A549 (cell line): ENCODE data around the gene CAPN14. TPM values are rescaled to one million over a fixed set of nuclear protein-coding genes. Genes with fewer than 3 reads are reported as not detected.

Experiments used
- ATAC-seq, 2 experiments: fragments of 200-7000 bp in 1 of 2; fragments of >200 bp in 1 of 2; cut with Nextera tagmentation in 1 of 2; cut with Tn5 transposase in 1 of 2; 3 replicates each; pipeline versions ENCODE4 v1.8.0 to v1.9.1; 2018 to 2020; ENCODE audit warnings: mild to moderate bottlenecking in 1 of 2, moderate library complexity in 1 of 2
- CTCF ChIA-PET: fragments of 300-600 bp; sonication (Branson Sonifier 250); formaldehyde crosslinking; extraction: SDS; loops from one replicate; lab custom pipeline; 2021; ENCODE audit warnings: antibody characterized with exemption, inconsistent platforms; lab: Yijun Ruan, JAX
- POLR2A ChIA-PET: fragments of 350-600 bp; formaldehyde crosslinking; extraction: SDS; loops from one replicate; lab custom pipeline; 2021; ENCODE audit warnings: antibody characterized with exemption, inconsistent platforms; lab: Yijun Ruan, JAX
- DNase-seq, 2 experiments: peaks; one replicate each; pipeline versions ENCODE4 v3.0.0 to v3.0.0-alpha.2; 2011 to 2016; ENCODE audit warnings: low read depth in 1 of 2, low spot score in 1 of 2
- FAIRE-seq: peaks from 2 replicates; lab custom pipeline; 2011; peaks lifted over from hg19 to GRCh38; lab: Jason Lieb, UNC
- H3K27ac ChIP-seq, 2 experiments: fragments of >200 bp; sonication (Bioruptor Twin); formaldehyde crosslinking; 3 replicates each; pipeline ENCODE4 v1.5.1; 2016 to 2017
- H3K4me1 ChIP-seq: fragments of >200 bp; sonication (Bioruptor Twin); formaldehyde crosslinking; 3 replicates; pipeline ENCODE4 v1.6.1; 2016
- H3K4me2 ChIP-seq: fragments of >200 bp; sonication (Bioruptor Twin); formaldehyde crosslinking; 3 replicates; pipeline ENCODE4 v1.6.1; 2016
- H3K4me3 ChIP-seq: fragments of >200 bp; sonication (Bioruptor Twin); formaldehyde crosslinking; 3 replicates; pipeline ENCODE4 v1.5.1; 2016
- H3K9me3 ChIP-seq: fragments of >200 bp; sonication (Bioruptor Twin); formaldehyde crosslinking; 3 replicates; pipeline ENCODE4 v1.6.1; 2016
- CBX8 ChIP-seq: fragments of 200-600 bp; sonication (generic); IDR thresholded peaks from 2 replicates; pipeline ENCODE4 v1.6.1; 2016
- CEBPB ChIP-seq, 2 experiments: fragments of >200 bp in 1 of 2; sonication (Bioruptor Twin) in 1 of 2; formaldehyde crosslinking in 1 of 2; IDR thresholded peaks; 2 replicates each; pipeline ENCODE4 v1.6.1; 2012 to 2016
- CHD2 ChIP-seq: fragments of 150-350 bp; IDR thresholded peaks from 2 replicates; pipeline ENCODE4 v1.6.1; 2014; ENCODE audit warnings: low read length; ENCODE audit not compliant: partially characterized antibody
- ESRRA ChIP-seq: fragments of 150-350 bp; IDR thresholded peaks from 2 replicates; pipeline ENCODE4 v1.6.1; 2014; ENCODE audit warnings: mild to moderate bottlenecking, low read length, borderline replicate concordance
- FOSL2 ChIP-seq, 2 experiments: fragments of 450-650 bp in 1 of 2; fragments of >200 bp in 1 of 2; sonication (Bioruptor Twin) in 1 of 2; formaldehyde crosslinking; IDR thresholded peaks; 2 replicates each; pipeline versions ENCODE4 v1.5.0 to v1.6.1; 2016 to 2020; ENCODE audit warnings: mild to moderate bottlenecking in 1 of 2, moderate library complexity in 1 of 2
- GATA3 ChIP-seq: IDR thresholded peaks from 2 replicates; pipeline ENCODE4 v1.6.1; 2012; ENCODE audit warnings: borderline replicate concordance
- HDAC2 ChIP-seq: fragments of 200-600 bp; sonication (generic); IDR thresholded peaks from 2 replicates; pipeline ENCODE4 v1.6.1; 2016
- HOXA7 ChIP-seq: fragments of 250-450 bp; sonication (Bioruptor Pico); IDR thresholded peaks from 2 replicates; pipeline ENCODE4 v1.5.0; 2020; ENCODE audit warnings: mild to moderate bottlenecking, moderate library complexity
- HOXB13 ChIP-seq: fragments of 250-450 bp; sonication (Bioruptor Pico); IDR thresholded peaks from 2 replicates; pipeline ENCODE4 v1.5.0; 2020; ENCODE audit warnings: low read depth, mild to moderate bottlenecking, moderate library complexity
- HOXB5 ChIP-seq: fragments of 250-450 bp; sonication (Bioruptor Pico); IDR thresholded peaks from 2 replicates; pipeline ENCODE4 v1.5.0; 2020; ENCODE audit warnings: mild to moderate bottlenecking, moderate library complexity
- KDM5A ChIP-seq: fragments of 200-600 bp; sonication (generic); IDR thresholded peaks from 2 replicates; pipeline ENCODE4 v1.6.1; 2016; ENCODE audit warnings: antibody characterized with exemption, mild to moderate bottlenecking
- MAZ ChIP-seq: fragments of 150-350 bp; IDR thresholded peaks from 2 replicates; pipeline ENCODE4 v1.6.1; 2014; ENCODE audit warnings: antibody characterized with exemption, low read depth, low read length, borderline replicate concordance
- RAD21 ChIP-seq, 2 experiments: fragments of >200 bp in 1 of 2; sonication (Bioruptor Twin) in 1 of 2; formaldehyde crosslinking in 1 of 2; IDR thresholded peaks in 1 of 2; conservative IDR thresholded peaks in 1 of 2; 2 replicates in 1 of 2; 3 replicates in 1 of 2; pipeline ENCODE4 v1.6.1; 2012 to 2018; ENCODE audit warnings: inconsistent platforms in 1 of 2
- RARB ChIP-seq: fragments of 250-450 bp; sonication (Bioruptor Pico); IDR thresholded peaks from 2 replicates; pipeline ENCODE4 v1.8.0; 2021; ENCODE audit warnings: mild to moderate bottlenecking, moderate library complexity
- RCOR1 ChIP-seq: fragments of 150-350 bp; IDR thresholded peaks from 2 replicates; pipeline ENCODE4 v1.6.1; 2014; ENCODE audit warnings: antibody characterized with exemption, low read length, low read depth
- SREBF2 ChIP-seq: fragments of 450-650 bp; IDR thresholded peaks from 2 replicates; pipeline ENCODE4 v1.6.1; 2014; ENCODE audit warnings: mild to moderate bottlenecking, moderate library complexity
- ZC3H11A ChIP-seq: fragments of 450-650 bp; IDR thresholded peaks from 2 replicates; pipeline ENCODE4 v1.6.1; 2014; ENCODE audit warnings: antibody characterized with exemption, mild to moderate bottlenecking
- ZNF302 ChIP-seq: fragments of 250-450 bp; sonication (Bioruptor Pico); IDR thresholded peaks from 2 replicates; pipeline ENCODE4 v1.9.0; 2021; ENCODE audit warnings: inconsistent platforms, mild to moderate bottlenecking, moderate library complexity
- WGBS: methylation state at CpG from one replicate; pipeline ENCODE4 v1.1.6; 2017; ENCODE audit errors: missing lambda C conversion rate; 5-methylcytosine and 5-hydroxymethylcytosine counted together
- polyA plus RNA-seq, 4 experiments: library from polyadenylated mRNA; depleted of rRNA in 3 of 4; stranded (reverse); fragments of >200 nt; fragmentation: RNase III in 1 of 4; extraction: RNeasy Plus Mini Kit Qiagen cat#74134 plus additional on column Dnase treatment in 1 of 4; gene quantifications; 2 replicates in 3 of 4; 3 replicates in 1 of 4; pipeline ENCODE4 v1.2.3, GENCODE V29; 2011 to 2017
- TF ChIP-seq, protein P1 (sequence below): fragments of >200 bp; sonication (Bioruptor Twin); formaldehyde crosslinking; IDR thresholded peaks from 3 replicates; pipeline ENCODE4 v1.5.1; 2016
- TF ChIP-seq, protein P2 (sequence below): fragments of 450-650 bp; IDR thresholded peaks from 2 replicates; pipeline ENCODE4 v1.6.1; 2014; ENCODE audit warnings: antibody characterized with exemption
- TF ChIP-seq, protein P3 (sequence below): fragments of >200 bp; sonication (Bioruptor Twin); formaldehyde crosslinking; IDR thresholded peaks from 3 replicates; pipeline ENCODE4 v1.6.1; 2016
- TF ChIP-seq, protein P4 (sequence below): fragments of 200-600 bp; sonication (generic); IDR thresholded peaks from 2 replicates; pipeline ENCODE4 v1.6.1; 2016; ENCODE audit warnings: antibody characterized with exemption, mild to moderate bottlenecking, moderate library complexity

The CAPN14 gene
- polyA plus RNA-seq, 2 of the 4 experiments (the other 2 are of a cell fraction) = 0.04 to 0.06 TPM

DNA sequence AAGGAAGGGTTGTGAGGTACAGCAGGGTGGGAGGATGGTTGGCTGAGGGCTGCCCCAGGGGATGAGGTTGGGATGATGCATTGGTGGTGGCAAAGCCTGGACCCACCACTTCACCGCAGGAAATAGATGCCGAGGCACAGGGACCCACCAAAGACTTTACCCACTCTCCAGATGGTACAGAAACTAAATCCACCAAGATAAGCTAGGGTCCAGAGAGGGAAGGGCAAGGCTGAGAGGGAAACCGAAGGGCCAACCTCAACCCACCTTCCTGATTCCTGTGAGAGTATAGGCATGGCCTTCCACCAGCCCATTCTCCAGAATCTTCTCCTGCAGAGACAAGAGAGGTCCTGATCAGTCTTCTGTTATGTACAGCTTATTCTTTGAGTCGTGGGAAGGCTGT, 18.1 kb downstream of the CAPN14 start:
- POLR2A ChIA-PET = no interaction called here
- ATAC-seq (no peak), FAIRE-seq (no peak), DNase-seq (no peak)
- H3K9me3 ChIP-seq = no peaks in the 10 kb centered on the region
- H3K27ac ChIP-seq = no peak overlapping the region
- no peaks in the 10 kb centered on the region for H3K4me1 ChIP-seq
- no peak overlapping the region for H3K4me3 ChIP-seq
- H3K4me2 ChIP-seq = no peak overlapping the region
- CTCF ChIA-PET = interaction anchor here (2.3 kb wide), 1 partner anchor 29 kb away, joined by 9 read pairs; no protein-coding TSS in a partner anchor
- no peak for TF ChIP-seq SREBF2
- TF ChIP-seq, protein P1, sequence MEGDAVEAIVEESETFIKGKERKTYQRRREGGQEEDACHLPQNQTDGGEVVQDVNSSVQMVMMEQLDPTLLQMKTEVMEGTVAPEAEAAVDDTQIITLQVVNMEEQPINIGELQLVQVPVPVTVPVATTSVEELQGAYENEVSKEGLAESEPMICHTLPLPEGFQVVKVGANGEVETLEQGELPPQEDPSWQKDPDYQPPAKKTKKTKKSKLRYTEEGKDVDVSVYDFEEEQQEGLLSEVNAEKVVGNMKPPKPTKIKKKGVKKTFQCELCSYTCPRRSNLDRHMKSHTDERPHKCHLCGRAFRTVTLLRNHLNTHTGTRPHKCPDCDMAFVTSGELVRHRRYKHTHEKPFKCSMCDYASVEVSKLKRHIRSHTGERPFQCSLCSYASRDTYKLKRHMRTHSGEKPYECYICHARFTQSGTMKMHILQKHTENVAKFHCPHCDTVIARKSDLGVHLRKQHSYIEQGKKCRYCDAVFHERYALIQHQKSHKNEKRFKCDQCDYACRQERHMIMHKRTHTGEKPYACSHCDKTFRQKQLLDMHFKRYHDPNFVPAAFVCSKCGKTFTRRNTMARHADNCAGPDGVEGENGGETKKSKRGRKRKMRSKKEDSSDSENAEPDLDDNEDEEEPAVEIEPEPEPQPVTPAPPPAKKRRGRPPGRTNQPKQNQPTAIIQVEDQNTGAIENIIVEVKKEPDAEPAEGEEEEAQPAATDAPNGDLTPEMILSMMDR = no peak
- no peak for TF ChIP-seq CHD2
- TF ChIP-seq, protein P2, sequence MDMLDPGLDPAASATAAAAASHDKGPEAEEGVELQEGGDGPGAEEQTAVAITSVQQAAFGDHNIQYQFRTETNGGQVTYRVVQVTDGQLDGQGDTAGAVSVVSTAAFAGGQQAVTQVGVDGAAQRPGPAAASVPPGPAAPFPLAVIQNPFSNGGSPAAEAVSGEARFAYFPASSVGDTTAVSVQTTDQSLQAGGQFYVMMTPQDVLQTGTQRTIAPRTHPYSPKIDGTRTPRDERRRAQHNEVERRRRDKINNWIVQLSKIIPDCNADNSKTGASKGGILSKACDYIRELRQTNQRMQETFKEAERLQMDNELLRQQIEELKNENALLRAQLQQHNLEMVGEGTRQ = no peak
- no peak for TF ChIP-seq KDM5A
- WGBS = 25% methylated on average over 4 of the region's 4 CpGs

DNA sequence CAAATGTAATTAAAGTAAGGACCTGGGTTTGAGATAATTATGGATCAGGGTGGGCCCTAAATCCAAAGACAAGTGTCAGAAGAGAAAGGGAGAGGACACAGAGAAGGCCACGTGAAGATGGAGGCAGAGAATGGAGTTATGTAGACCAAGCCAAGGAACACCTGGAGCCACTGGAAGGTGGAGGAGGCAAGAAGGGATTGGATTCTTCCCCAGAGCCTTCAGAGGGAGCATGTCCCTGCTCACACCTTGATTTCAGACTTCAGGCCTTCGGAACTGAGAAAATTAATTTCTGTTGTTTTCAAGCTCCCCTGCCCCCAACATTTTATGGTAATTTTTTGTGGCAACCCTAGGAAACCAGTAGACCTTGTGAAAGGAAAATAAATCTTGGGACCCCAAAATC, 19.6 kb downstream of the CAPN14 start:
- no peak overlapping the region for H3K27ac ChIP-seq
- FAIRE-seq = no peak
- H3K4me3 ChIP-seq = no peak overlapping the region
- H3K4me1 ChIP-seq = no peaks in the 10 kb centered on the region
- TF ChIP-seq GATA3 (no peak), CBX8 (no peak), RCOR1 (no peak), ZC3H11A (no peak), RAD21 (conservative IDR thresholded peaks at IDR 0.05 in 1 of 2, IDR thresholded peaks at IDR 0.05 in 1 of 2) (no peak), HOXB13 (CRISPR knock-in tag) (no peak), HDAC2 (no peak), ZNF302 (no peak), MAZ (no peak), HOXA7 (CRISPR knock-in tag) (no peak), CEBPB (IDR thresholded peaks at IDR 0.05) (no peak), FOSL2 (IDR thresholded peaks at IDR 0.05) (no peak), FOSL2 (CRISPR knock-in tag; IDR thresholded peaks at IDR 0.05) (no peak), CHD2 (no peak), ESRRA (no peak), RARB (CRISPR knock-in tag) (no peak), HOXB5 (CRISPR knock-in tag) (no peak)
- TF ChIP-seq, protein P1 = no peak
- TF ChIP-seq, protein P3, sequence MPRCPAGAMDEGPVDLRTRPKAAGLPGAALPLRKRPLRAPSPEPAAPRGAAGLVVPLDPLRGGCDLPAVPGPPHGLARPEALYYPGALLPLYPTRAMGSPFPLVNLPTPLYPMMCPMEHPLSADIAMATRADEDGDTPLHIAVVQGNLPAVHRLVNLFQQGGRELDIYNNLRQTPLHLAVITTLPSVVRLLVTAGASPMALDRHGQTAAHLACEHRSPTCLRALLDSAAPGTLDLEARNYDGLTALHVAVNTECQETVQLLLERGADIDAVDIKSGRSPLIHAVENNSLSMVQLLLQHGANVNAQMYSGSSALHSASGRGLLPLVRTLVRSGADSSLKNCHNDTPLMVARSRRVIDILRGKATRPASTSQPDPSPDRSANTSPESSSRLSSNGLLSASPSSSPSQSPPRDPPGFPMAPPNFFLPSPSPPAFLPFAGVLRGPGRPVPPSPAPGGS = no peak
- TF ChIP-seq, protein P4, sequence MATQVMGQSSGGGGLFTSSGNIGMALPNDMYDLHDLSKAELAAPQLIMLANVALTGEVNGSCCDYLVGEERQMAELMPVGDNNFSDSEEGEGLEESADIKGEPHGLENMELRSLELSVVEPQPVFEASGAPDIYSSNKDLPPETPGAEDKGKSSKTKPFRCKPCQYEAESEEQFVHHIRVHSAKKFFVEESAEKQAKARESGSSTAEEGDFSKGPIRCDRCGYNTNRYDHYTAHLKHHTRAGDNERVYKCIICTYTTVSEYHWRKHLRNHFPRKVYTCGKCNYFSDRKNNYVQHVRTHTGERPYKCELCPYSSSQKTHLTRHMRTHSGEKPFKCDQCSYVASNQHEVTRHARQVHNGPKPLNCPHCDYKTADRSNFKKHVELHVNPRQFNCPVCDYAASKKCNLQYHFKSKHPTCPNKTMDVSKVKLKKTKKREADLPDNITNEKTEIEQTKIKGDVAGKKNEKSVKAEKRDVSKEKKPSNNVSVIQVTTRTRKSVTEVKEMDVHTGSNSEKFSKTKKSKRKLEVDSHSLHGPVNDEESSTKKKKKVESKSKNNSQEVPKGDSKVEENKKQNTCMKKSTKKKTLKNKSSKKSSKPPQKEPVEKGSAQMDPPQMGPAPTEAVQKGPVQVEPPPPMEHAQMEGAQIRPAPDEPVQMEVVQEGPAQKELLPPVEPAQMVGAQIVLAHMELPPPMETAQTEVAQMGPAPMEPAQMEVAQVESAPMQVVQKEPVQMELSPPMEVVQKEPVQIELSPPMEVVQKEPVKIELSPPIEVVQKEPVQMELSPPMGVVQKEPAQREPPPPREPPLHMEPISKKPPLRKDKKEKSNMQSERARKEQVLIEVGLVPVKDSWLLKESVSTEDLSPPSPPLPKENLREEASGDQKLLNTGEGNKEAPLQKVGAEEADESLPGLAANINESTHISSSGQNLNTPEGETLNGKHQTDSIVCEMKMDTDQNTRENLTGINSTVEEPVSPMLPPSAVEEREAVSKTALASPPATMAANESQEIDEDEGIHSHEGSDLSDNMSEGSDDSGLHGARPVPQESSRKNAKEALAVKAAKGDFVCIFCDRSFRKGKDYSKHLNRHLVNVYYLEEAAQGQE = no peak
- POLR2A ChIA-PET = no interaction called here
- no peak for ATAC-seq
- CTCF ChIA-PET = interaction anchor here (0.7 to 1.2 kb wide), 3 partner anchors 17 to 59 kb away, joined by 3 to 5 read pairs (median 3); partner anchors contain the start of gene GALNT14
- no peak for DNase-seq
- 33% methylated on average over 2 of the region's 2 CpGs for WGBS
- no peaks in the 10 kb centered on the region for H3K9me3 ChIP-seq
- no peak overlapping the region for H3K4me2 ChIP-seq
